NCI-H226 (cell line): ENCODE results near the gene DONSON.
"Not testable (repeated sequence)": the region's sequence is repeated elsewhere in the genome, so short reads cannot be mapped to it uniquely, and the experiment has no call there.

Experiments
- DNase-seq: peaks from one replicate; pipeline ENCODE4 v3.0.0-alpha.2; 2015

Gene DONSON, protein sequence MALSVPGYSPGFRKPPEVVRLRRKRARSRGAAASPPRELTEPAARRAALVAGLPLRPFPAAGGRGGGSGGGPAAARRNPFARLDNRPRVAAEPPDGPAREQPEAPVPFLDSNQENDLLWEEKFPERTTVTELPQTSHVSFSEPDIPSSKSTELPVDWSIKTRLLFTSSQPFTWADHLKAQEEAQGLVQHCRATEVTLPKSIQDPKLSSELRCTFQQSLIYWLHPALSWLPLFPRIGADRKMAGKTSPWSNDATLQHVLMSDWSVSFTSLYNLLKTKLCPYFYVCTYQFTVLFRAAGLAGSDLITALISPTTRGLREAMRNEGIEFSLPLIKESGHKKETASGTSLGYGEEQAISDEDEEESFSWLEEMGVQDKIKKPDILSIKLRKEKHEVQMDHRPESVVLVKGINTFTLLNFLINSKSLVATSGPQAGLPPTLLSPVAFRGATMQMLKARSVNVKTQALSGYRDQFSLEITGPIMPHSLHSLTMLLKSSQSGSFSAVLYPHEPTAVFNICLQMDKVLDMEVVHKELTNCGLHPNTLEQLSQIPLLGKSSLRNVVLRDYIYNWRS

GRCh38 chr21:33588485-33589335 is at the start of gene DONSON:
Gene DONSON (minus strand): TSS chr21:33588684. CDS start chr21:33588641, 43 bp downstream.
- DNase-seq, result peak; percentile 67

DNA sequence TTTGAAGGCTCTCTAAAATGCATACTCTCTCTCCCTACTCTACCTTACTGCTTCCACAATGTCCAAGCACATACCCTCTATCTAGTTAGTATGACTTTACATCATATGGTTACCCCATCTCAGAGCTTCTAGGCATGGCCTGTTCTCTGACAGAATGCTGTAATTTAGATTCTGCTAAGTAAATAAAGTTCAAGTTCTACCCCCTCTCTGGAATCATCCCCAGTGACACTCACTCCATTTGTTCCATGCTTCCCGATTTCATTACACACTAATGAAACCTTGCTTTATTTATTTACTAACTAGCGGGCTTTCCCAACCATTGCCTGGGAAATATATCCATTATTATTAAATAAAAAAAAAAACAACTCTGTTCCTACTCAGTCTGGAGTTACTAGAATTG is 45.8 kb upstream of the DONSON start:
- DNase-seq, result no peak

GRCh38 chr21:33626151-33626550 is 37.7 kb upstream of the DONSON start:
- not testable (repeated sequence) for DNase-seq

- no peak for DNase-seq
Measured at GRCh38 chr21:33622253-33622652, 33.8 kb upstream of the DONSON start.

GRCh38 chr21:33619726-33620125 is 31.2 kb upstream of the DONSON start:
- DNase-seq, result no peak

DNA sequence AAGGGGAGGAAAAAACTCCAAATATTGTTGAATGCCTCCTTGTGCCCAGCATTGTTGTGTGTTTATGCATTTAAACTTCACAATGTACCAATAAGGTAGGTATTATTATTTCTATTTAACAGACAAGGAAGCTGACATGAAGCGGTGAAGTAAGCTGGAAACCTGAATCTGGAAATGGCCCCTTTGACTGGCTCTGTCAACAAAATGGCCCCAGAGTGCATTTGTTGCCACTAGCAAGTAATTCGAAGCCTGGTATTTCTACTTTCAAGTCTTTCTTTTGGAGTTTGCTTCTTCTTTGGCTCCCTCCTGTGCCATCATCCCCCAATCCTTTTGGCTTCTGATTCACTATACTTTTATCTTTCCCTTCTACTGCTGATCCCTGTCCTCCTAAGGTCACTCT is 29.9 kb upstream of the DONSON start:
- DNase-seq, result no peak

GRCh38 chr21:33617565-33617964 is 29.1 kb upstream of the DONSON start:
- DNase-seq, result not testable (repeated sequence)

GRCh38 chr21:33611006-33611744 is 22.7 kb upstream of the DONSON start:
- no peak for DNase-seq

- no peak for DNase-seq
Measured at GRCh38 chr21:33608559-33608958, 20.1 kb upstream of the DONSON start.

GRCh38 chr21:33598051-33598450 is 9.6 kb upstream of the DONSON start:
- no peak for DNase-seq

DNA sequence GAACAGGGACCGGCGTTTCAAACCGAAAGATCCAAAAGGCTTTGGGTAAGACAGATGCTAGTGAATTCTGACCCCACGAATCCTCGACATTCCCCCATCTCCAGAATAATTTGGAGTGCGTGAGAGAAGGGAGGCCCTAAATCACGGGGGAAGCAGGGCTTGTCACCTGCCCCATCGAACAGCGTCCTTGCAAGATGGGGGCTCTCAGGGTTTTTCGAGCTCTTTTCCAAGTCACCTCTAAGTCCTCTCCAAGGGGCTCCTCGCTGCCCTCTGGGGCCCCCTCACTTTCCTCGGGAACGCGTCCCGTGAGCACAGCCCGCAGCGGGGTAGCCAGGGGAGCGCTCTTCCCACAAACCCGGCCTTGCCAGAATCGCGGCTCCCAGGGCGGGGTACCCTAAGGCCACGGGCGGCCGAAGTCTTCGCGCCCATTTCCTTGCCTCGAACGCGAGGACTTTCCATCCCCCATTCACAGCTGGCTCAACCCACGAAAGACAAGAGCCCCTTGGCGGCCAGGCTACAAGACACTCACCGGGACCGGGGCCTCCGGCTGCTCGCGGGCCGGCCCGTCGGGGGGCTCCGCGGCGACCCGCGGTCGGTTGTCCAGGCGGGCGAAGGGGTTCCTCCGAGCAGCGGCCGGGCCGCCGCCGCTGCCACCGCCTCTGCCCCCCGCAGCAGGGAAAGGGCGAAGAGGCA is 546 bp downstream of the DONSON start:
- DNase-seq, result peak; percentile 5

GRCh38 chr21:33586927-33587326 is 1.6 kb downstream of the DONSON start:
- DNase-seq, result no peak

DNA sequence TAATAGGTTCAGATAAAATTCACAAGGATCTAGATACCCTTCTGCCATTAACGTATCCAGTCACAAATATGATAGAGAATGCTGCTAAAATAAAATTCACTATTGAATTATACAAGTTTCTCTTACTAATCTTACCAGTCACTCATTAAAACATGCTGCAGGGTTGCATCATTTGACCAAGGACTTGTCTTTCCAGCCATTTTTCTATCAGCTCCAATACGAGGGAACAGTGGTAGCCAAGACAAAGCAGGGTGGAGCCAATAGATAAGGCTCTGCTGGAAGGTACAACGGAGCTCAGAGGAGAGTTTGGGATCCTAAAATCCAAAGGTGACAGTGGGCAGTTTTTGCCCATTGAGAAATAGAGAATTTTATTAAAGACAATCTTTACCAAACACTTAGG is 4.0 kb downstream of the DONSON start:
- DNase-seq, result no peak

DNA sequence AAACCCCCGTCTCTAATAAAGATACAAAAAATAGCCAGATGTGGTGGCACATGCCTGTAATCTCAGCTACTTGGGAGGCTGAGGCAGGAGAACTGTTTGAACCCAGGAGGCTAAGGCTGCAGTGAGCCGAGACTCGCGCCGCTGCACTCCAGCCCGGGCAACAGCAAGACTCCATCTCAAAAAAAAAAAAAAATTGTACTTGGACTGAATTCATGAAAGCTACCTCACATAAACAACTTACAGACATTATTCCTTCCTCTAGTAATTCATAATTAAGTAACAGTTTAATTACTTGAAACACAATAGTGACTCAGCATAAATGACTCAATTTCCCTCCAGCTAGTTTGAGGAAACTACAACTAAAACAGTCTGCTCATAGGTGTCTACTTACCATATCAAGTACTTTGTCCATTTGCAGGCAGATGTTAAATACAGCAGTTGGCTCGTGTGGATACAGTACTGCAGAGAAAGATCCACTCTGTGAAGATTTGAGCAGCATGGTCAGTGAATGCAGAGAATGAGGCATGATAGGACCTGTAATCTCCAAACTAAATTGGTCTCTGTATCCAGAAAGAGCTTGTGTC is 9.4 kb downstream of the DONSON start:
- DNase-seq, result no peak

- no peak for DNase-seq
Measured at GRCh38 chr21:33578214-33578613, 10.3 kb downstream of the DONSON start.

DNA sequence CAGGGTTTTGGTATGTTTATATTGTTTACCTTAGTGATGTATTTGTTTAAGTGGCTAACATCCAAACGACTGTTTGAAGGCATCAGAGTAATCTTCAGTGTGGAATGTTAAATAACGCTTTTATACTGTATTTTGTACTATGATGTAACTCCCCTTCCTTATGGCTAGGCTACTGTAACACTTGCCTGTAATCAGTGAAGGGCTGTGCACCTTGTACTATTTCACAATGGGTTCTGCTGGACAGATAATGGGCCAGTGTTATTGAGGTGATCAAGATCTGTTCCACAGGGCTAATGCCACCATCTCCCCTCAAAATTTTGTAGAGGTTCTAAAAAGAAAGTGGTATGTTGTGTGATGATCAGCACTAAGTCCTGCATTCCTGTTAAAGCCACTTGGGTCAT is 11.7 kb downstream of the DONSON start:
- DNase-seq, result not testable (repeated sequence)

- no peak for DNase-seq
Measured at GRCh38 chr21:33572350-33572749, 16.1 kb downstream of the DONSON start.

DNA sequence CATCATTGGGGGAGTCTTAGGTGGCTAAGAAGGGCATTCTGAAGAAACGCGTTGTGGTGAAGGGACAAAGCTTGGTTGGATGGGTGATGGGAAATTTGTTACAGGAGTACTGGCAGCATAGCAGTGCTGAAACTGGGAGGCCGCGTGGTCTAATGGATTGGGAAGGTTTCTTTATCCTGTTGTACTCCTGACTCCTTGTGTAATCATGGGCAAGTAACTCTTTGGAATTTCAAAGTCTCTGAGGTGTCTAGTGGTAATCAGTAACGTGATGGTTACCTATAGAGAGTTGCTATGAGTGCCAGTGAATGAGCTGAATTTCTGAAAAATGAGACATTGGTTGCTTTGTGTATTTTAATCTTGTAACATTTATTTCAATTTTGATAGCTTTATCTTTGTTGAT is 18.5 kb downstream of the DONSON start:
- DNase-seq, result no peak

GRCh38 chr21:33568448-33568847 is 20.0 kb downstream of the DONSON start:
- DNase-seq, result no peak

GRCh38 chr21:33567914-33568313 is 20.6 kb downstream of the DONSON start:
- DNase-seq, result no peak

DNA sequence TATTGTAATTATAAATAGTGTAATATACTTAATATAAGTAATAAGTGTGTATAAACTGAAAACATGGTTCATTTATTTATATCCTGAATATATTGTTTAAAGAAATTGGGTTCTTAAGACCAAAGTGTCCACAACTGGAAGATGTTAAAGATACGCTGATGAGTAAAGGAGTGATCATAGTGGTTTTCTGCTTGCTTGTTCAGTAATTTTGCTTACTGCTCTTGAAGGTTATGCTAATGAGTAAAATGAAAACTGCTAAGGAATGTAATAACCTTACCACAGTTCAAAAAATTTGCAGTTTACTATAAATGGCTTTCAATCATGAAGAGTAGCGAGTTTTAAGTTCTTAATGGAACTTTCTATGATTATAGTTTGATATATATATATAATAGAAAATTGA is 22.0 kb downstream of the DONSON start:
- no peak for DNase-seq

- DNase-seq, result no peak
Measured at GRCh38 chr21:33562389-33562788, 26.1 kb downstream of the DONSON start.
